Stimulated activated naive B cell treated with anti-CD40 and anti-IgM and Interleukin-4, amounts not matched to agents 10 μg/mL and 1 μg/mL and 100 μg/mL, for 72 hours (primary cell): ENCODE measurements around the gene GPR137C.
A peak's percentile ranks its signal among the peaks of the same experiment; 100 is the strongest.
"Not testable (repeated sequence)": the region's sequence is repeated elsewhere in the genome, so short reads cannot be mapped to it uniquely, and the experiment has no call there.

Experiments used
- ATAC-seq, 2 donors: fragments of 150-1000 bp; cut with Tn5 transposase; replicated peaks; 2 replicates each; pipeline ENCODE4 v1.10.0; 2021; ENCODE audit warnings: moderate library complexity in 1 of 2
- DNase-seq: peaks from one replicate; pipeline ENCODE4 v3.0.0; 2021
- H3K27ac Mint-ChIP-seq: one replicate; pipeline ENCODE4 v1.8.0; 2022; ENCODE audit warnings: mild to moderate bottlenecking, mixed read lengths
- H3K27me3 Mint-ChIP-seq, 2 donors: one replicate each; pipeline ENCODE4 v1.8.0; 2022; ENCODE audit warnings: mixed read lengths in 2 of 2
- H3K36me3 Mint-ChIP-seq, 2 donors: one replicate each; pipeline ENCODE4 v1.8.0; 2022; ENCODE audit warnings: mixed read lengths in 2 of 2, mild to moderate bottlenecking in 1 of 2
- H3K4me1 Mint-ChIP-seq, 2 donors: one replicate each; pipeline ENCODE4 v1.8.0; 2022; ENCODE audit warnings: mixed read lengths in 2 of 2, mild to moderate bottlenecking in 1 of 2
- H3K4me3 Mint-ChIP-seq, 2 donors: one replicate each; pipeline ENCODE4 v1.8.0; 2022; ENCODE audit warnings: mild to moderate bottlenecking in 2 of 2, mixed read lengths in 2 of 2, moderate library complexity in 1 of 2
- H3K9me3 Mint-ChIP-seq, 2 donors: one replicate each; pipeline ENCODE4 v1.8.0; 2022; ENCODE audit warnings: mixed read lengths in 2 of 2, mild to moderate bottlenecking in 1 of 2

Gene GPR137C

DNA sequence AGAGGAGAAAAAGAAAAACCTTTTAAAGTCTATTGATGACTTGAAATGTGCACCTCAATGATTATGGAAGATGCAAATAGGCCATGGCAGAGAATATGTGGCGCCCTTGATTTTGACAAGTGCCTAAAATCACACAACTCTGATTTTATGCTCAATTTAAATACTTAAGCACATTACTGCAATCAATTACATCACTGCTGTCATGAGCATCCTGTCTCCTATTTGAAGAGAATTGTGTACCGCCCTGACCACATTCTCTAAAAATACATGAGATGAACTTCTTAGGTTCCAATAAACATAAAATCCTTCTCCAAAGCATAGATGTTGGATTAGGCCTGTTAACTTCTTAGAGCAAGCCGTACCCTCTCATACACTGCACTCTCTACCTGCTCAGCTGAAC, 2.0 kb upstream of the GPR137C start:
- DNase-seq = no peak
- Mint-ChIP-seq H3K4me3 (no peak overlapping the region), H3K9me3 (no peaks in the 10 kb centered on the region), H3K4me1 (peaks cover 19 to 33% of the 10 kb centered on the region in 2 donors), H3K36me3 (no peaks in the 10 kb centered on the region), H3K27ac (no peak overlapping the region), H3K27me3 (peaks cover 0 to 4% of the 10 kb centered on the region in 2 donors)
- no peak for ATAC-seq

DNA sequence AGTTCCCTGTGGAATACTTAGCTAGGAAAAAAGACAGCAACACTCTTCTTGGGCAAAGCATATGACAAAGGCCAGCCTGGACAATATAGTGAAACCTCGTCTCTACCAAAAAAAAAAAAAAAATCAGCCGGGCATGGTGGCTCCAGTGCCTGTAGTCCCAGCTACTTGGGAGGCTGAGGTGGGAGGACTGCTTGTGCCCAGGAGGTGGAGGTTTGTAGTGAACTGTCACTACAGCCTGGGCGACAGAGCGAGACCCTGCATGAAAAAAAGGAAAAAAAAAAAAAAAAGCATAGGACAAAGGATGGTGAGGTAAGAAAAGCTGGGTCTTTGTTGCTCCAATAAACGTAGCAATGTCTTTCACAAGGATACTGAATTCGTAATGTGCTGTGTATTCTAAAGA, 1.4 kb upstream of the GPR137C start:
- Mint-ChIP-seq H3K36me3 (no peaks in the 10 kb centered on the region), H3K27me3 (peaks cover 0 to 4% of the 10 kb centered on the region in 2 donors), H3K27ac (peak overlapping the region; percentile 75), H3K4me1 (peaks cover 15 to 28% of the 10 kb centered on the region in 2 donors), H3K4me3 (peak overlapping the region; percentile 94 to 95), H3K9me3 (no peaks in the 10 kb centered on the region)
- DNase-seq = no peak
- ATAC-seq = no peak

DNA sequence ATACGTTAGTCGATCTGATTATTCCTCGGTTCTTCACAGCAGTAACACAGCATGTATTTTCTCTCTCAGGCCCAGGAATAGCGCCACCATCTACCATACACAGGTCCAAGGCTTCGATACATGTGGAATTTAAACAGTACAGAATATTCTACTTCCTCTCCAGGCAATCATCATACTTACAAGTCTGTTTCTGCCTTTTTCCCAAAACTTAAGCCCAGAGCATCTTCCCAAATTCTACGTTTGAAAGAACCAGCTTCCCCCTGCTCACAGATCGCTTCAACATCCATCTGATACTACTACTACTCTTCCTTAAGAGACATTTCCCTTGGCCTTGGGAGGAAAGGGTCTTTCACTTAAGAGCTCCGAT, 957 bp upstream of the GPR137C start:
- H3K27me3 Mint-ChIP-seq = peaks cover 0 to 4% of the 10 kb centered on the region in 2 donors
- ATAC-seq = no peak
- peak overlapping the region; percentile 94 to 95 for H3K4me3 Mint-ChIP-seq
- H3K4me1 Mint-ChIP-seq = peaks cover 15 to 24% of the 10 kb centered on the region in 2 donors
- no peaks in the 10 kb centered on the region for H3K36me3 Mint-ChIP-seq
- H3K27ac Mint-ChIP-seq = peak overlapping the region; percentile 95
- no peaks in the 10 kb centered on the region for H3K9me3 Mint-ChIP-seq
- DNase-seq = no peak

DNA sequence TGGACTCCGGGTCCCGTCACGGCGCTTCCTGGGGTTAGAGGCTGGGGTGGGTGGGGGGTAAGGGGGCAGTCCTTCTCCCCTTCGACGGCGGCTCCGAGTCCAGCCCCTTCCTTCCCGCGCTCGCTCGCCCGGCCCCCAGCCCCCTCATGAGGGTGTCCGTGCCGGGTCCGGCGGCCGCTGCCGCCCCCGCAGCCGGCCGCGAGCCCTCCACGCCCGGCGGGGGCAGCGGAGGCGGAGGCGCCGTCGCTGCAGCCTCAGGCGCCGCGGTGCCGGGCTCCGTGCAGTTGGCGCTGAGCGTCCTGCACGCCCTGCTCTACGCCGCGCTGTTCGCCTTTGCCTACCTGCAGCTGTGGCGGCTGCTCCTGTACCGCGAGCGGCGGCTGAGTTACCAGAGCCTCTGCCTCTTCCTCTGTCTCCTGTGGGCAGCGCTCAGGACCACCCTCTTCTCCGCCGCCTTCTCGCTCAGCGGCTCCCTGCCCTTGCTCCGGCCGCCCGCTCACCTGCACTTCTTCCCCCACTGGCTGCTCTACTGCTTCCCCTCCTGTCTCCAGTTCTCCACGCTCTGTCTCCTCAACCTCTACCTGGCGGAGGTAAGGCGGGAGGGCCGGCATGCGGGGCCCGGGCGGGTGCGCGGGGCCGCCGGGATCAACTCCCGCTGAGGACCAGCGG, 500 bp downstream of the GPR137C start:
- DNase-seq (peak; percentile 33), ATAC-seq (peak; percentile 41 to 47)
- peak overlapping the region; percentile 94 to 95 for H3K4me3 Mint-ChIP-seq
- no peaks in the 10 kb centered on the region for H3K9me3 Mint-ChIP-seq
- peaks cover 0 to 4% of the 10 kb centered on the region in 2 donors for H3K27me3 Mint-ChIP-seq
- no peaks in the 10 kb centered on the region for H3K36me3 Mint-ChIP-seq
- H3K4me1 Mint-ChIP-seq = peaks cover 15 to 24% of the 10 kb centered on the region in 2 donors
- peak overlapping the region; percentile 68 for H3K27ac Mint-ChIP-seq

DNA sequence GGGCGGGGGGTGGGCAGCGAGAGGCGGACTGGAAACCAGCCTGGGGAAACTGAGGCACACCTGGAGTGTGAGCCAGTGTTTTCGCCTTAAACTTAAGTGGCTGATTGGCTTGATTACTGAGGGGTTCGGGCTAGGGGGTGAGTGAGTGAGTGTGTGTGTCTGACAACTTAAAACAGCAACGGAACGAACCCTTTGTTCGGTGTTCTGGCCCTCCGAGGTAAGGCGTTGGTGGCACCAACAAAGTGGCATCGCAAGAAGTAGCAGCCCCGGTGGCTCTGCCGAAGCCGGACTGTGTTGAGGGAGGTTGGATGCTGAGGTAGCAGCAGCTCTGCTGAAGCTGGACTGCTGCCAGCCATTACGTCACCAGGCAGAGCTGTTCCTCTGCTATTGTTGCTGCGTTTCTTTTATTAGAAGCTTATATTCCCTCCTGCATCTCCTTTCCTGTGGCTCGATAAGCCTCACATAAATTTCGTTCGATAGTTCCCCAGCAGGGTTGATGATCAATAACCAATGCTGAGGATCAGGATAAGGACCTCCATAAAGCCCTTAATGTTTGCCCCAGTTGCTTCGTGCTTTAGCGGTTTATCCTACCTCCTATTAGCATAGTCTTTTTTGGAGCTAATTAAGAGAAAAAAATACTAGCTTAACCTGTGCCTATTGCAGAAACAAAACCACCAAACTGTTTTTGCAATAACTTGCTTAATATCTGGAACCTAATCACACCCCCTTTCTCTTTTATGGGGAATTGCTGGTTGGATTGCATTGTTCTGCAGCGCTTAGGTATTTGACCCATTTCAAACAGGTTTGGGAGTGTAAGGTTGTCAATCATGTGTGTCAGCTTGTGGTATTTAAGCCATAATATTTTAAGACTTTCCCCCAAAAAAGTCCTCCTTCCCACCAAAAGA, 1.3 kb downstream of the GPR137C start:
- peaks cover 0 to 4% of the 10 kb centered on the region in 2 donors for H3K27me3 Mint-ChIP-seq
- peaks cover 0 to 2% of the 10 kb centered on the region in 2 donors for H3K9me3 Mint-ChIP-seq
- ATAC-seq (no peak), DNase-seq (peak; percentile 46)
- H3K4me1 Mint-ChIP-seq = peaks cover 15 to 24% of the 10 kb centered on the region in 2 donors
- peak overlapping the region; percentile 86 to 90 for H3K4me3 Mint-ChIP-seq
- H3K36me3 Mint-ChIP-seq = peaks cover 0 to 4% of the 10 kb centered on the region in 2 donors
- peak overlapping the region; percentile 47 for H3K27ac Mint-ChIP-seq

DNA sequence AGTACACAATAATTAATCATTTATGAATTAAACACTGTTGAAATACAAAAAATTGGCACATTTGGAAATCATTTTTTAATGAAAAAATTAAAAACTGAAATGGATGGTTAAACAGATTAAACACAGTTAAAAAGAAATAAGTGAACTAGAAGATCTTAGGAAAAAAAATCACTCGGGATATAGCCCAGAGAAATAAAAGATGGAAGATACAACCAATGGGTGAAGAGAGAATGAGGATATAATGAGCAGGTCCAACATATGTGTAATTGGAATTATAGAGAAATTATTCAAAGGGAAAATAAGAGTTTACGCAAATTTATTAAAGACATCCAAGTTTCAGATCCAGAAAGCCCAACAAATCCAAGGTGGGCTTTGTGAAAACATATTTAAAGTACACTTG, 6.1 kb downstream of the GPR137C start:
- Mint-ChIP-seq H3K9me3 (peaks cover 0 to 2% of the 10 kb centered on the region in 2 donors), H3K27ac (no peak overlapping the region), H3K27me3 (peaks cover 0 to 4% of the 10 kb centered on the region in 2 donors), H3K4me3 (no peak overlapping the region), H3K36me3 (peaks cover 0 to 5% of the 10 kb centered on the region in 2 donors), H3K4me1 (peaks cover 3 to 5% of the 10 kb centered on the region in 2 donors)
- DNase-seq (no peak), ATAC-seq (no peak)

DNA sequence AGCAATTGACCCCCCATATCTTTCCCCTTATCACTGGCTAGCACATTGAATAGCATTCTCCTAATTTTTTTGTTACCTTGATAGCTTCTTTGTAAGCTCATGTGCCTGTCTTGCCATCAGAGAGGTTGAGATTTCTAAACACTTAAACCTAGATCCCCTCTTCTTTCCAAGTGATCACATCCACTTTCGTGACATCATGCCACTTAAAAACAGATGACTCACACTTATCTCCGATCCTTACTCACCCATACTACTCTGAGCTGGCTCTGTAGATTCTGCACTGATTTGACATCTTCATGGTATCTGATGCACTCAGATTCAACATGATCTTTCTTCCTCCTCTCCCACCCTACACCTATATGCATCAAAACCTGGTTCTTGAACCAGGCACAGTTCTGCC, 10.5 kb downstream of the GPR137C start:
- DNase-seq = no peak
- H3K36me3 Mint-ChIP-seq = peaks cover 0 to 5% of the 10 kb centered on the region in 2 donors
- no peak overlapping the region for H3K4me3 Mint-ChIP-seq

DNA sequence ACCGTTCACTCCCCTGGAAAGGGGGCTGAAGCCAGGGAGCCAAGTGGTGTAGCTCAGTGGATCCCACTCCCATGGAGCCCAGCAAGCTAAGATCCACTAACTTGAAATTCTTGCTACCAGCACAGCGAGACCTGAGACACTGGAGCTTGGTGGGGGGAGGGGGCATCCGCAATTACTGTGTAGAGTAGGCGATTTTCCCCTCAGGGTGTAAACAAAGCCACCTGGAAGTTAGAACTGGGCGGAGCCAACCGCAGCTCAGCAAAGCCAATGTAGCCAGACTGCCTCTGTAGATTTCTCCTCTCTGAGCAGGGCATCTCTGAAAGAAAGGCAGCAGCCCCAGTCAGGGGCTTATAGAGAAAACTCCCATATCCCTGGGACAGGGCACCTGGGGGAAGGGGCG, 15.8 kb downstream of the GPR137C start:
- not testable (repeated sequence) for ATAC-seq, H3K27ac Mint-ChIP-seq, H3K4me3 Mint-ChIP-seq, DNase-seq, H3K4me1 Mint-ChIP-seq
- Mint-ChIP-seq H3K27me3 (peaks cover 10 to 18% of the 10 kb centered on the region in 2 donors), H3K36me3 (peaks cover 14 to 27% of the 10 kb centered on the region in 2 donors), H3K9me3 (peaks cover 31 to 32% of the 10 kb centered on the region in 2 donors)

More for the DNA sequence above, 10.5 kb downstream of the GPR137C start:
- H3K27me3 Mint-ChIP-seq = no peaks in the 10 kb centered on the region
- no peak overlapping the region for H3K27ac Mint-ChIP-seq
- no peaks in the 10 kb centered on the region for H3K4me1 Mint-ChIP-seq
- ATAC-seq = no peak
- H3K9me3 Mint-ChIP-seq = peaks cover 0 to 2% of the 10 kb centered on the region in 2 donors

DNA sequence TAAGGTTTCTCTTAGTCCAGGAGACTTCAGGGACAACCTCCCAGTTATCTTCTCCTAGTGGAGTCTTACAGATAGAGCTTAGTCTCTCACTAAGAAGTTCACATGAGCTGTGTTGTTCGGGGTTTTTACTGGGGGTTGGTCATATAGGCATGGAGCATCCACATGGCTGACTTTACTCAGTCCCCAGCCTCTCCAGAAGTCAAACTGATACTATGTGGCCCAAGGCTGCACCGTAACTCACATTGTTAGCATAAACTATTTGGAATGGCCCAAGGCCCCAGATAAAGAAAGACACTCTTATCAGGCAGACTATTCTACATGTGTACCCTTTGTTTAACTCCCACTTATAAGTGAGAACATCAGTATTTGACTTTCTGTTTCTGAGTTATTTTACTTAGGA, 23.2 kb downstream of the GPR137C start:
- peaks cover 16 to 19% of the 10 kb centered on the region in 2 donors for H3K9me3 Mint-ChIP-seq
- H3K4me3 Mint-ChIP-seq = no peak overlapping the region
- H3K36me3 Mint-ChIP-seq = peaks cover 6 to 10% of the 10 kb centered on the region in 2 donors
- DNase-seq = no peak
- H3K27me3 Mint-ChIP-seq = peaks cover 4 to 12% of the 10 kb centered on the region in 2 donors
- H3K27ac Mint-ChIP-seq = no peak overlapping the region
- no peak for ATAC-seq
- peaks cover 0 to 4% of the 10 kb centered on the region in 2 donors for H3K4me1 Mint-ChIP-seq

DNA sequence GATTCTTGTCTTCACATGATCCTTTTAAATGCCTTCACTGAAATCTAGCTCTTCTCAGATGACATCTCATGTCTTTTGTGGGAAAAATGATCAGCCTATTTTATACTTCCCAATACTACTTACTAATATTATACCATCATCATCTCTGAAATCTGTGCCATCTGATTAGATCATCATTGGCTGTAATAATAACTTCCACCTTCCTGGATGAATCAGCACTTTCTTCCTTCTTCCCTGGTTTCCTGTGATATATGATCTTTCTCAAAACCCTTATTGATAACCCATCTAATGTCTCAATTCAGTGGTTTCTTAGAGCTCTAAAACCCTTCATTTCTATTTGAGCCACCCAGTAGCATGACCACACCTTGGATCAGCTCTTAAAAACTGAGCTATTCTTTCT, 30.9 kb downstream of the GPR137C start:
- H3K36me3 Mint-ChIP-seq = no peaks in the 10 kb centered on the region
- no peak overlapping the region for H3K27ac Mint-ChIP-seq
- no peak overlapping the region for H3K4me3 Mint-ChIP-seq
- ATAC-seq = no peak
- no peak for DNase-seq
- H3K4me1 Mint-ChIP-seq = no peaks in the 10 kb centered on the region
- H3K9me3 Mint-ChIP-seq = no peaks in the 10 kb centered on the region
- no peaks in the 10 kb centered on the region for H3K27me3 Mint-ChIP-seq

DNA sequence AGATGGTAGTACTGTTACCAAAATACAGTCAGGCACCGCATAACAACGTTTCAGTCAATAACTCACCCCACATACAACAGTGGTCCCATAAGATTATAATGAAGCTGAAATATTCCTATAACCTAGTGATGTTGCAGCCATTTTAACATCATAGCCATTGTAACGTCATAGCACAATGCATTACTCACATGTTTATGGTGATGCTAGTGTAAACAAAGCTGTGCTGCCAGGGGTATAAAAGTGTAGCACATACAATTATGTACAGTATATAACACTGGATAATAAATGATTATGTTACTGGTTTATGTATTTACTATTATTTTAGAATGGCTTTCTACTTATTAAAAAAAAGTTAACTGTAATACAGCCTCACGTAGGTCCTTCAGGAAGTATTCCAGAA, 37.0 kb downstream of the GPR137C start:
- H3K4me3 Mint-ChIP-seq = no peak overlapping the region
- H3K36me3 Mint-ChIP-seq = peaks cover 0 to 3% of the 10 kb centered on the region in 2 donors
- no peak overlapping the region for H3K27ac Mint-ChIP-seq
- H3K27me3 Mint-ChIP-seq = no peaks in the 10 kb centered on the region
- ATAC-seq (no peak), DNase-seq (no peak)
- peaks cover 8 to 10% of the 10 kb centered on the region in 2 donors for H3K9me3 Mint-ChIP-seq
- H3K4me1 Mint-ChIP-seq = no peaks in the 10 kb centered on the region

DNA sequence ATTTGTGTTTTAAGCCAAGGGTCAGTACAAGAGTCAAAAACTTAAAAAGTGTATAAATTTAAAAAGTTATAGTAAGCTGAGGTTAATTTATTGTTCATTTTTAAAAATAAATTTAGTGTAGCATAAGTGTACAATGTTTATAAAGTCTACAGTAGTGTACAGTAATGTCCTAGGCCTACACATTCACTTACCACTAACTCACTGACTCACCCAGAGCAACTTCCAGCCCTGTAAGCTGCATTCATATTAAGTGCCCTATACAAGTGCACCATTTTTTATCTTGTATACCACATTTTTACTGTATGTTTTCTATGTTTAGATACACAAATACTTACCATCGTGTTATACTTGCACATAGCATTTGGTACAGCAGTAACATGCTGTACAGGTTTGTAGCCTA, 37.7 kb downstream of the GPR137C start:
- Mint-ChIP-seq H3K27ac (no peak overlapping the region), H3K36me3 (peaks cover 0 to 4% of the 10 kb centered on the region in 2 donors), H3K4me3 (no peak overlapping the region), H3K9me3 (peaks cover 12% of the 10 kb centered on the region in 2 donors), H3K4me1 (no peaks in the 10 kb centered on the region), H3K27me3 (no peaks in the 10 kb centered on the region)
- ATAC-seq (no peak), DNase-seq (no peak)

DNA sequence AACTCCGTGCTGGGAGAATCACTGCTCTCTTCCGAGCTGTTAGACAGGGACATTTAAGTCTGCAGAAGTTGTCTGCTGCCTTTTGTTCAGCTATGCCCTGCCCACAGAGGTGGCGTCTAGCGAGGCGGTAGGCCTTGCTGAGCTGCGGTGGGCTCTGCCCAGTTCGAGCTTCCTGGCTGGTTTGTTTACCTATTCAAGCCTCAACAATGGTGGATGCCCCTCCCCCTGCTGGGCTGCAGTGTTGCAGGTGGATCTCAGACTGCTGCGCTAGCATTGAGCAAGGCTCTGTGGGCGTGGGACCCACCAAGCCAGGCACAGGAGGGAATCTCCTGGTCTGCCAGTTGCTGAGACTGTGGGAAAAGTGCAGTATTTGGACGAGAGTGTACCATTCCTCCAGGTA, 43.7 kb downstream of the GPR137C start:
- peaks cover 2 to 4% of the 10 kb centered on the region in 2 donors for H3K36me3 Mint-ChIP-seq
- peaks cover 12 to 13% of the 10 kb centered on the region in 2 donors for H3K9me3 Mint-ChIP-seq
- H3K27ac Mint-ChIP-seq = no peak overlapping the region
- no peak for DNase-seq
- H3K4me3 Mint-ChIP-seq = no peak overlapping the region
- no peak for ATAC-seq
- no peaks in the 10 kb centered on the region for H3K27me3 Mint-ChIP-seq
- no peaks in the 10 kb centered on the region for H3K4me1 Mint-ChIP-seq

DNA sequence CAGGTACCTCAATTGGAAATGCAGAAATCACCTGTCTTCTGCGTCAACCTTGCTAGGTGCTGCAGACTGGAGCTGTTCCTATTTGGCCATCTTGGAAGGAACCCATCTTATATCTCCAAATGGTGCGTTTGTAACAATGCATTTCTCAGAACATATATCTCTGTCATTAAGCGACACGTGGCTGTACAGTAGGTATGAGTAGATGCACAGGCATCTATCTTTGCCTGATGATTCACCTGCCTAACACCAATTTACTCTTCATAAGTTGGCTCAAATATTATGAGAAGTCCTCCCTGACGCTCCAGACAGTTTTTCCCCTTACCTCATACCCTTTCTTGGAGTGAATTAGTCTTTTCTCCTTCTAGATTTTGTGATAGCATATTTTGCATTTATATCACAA, 44.2 kb downstream of the GPR137C start:
- no peak overlapping the region for H3K4me3 Mint-ChIP-seq
- no peaks in the 10 kb centered on the region for H3K4me1 Mint-ChIP-seq
- DNase-seq (no peak), ATAC-seq (no peak)
- no peaks in the 10 kb centered on the region for H3K27me3 Mint-ChIP-seq
- no peak overlapping the region for H3K27ac Mint-ChIP-seq
- peaks cover 2 to 4% of the 10 kb centered on the region in 2 donors for H3K36me3 Mint-ChIP-seq
- peaks cover 9 to 11% of the 10 kb centered on the region in 2 donors for H3K9me3 Mint-ChIP-seq
